ENCODE measurements around the gene ABCB8. TPM values are rescaled to one million over a fixed set of nuclear protein-coding genes. Genes with fewer than 3 reads are reported as not detected.
"Not testable (repeated sequence)": the region's sequence is repeated elsewhere in the genome, so short reads cannot be mapped to it uniquely, and the experiment has no call there.

Gene ABCB8
- total RNA-seq, 1 donor from 2014 or later: 28.3 TPM

- no peaks in the 10 kb centered on the region for H3K27me3 ChIP-seq (ENCODE audit: low read depth)
- intact Hi-C loops (cut with micrococcal nuclease): no loop called here
- H3K4me1 ChIP-seq: peaks cover 22% of the 10 kb centered on the region
- H3K36me3 ChIP-seq: peaks cover 40% of the 10 kb centered on the region
- H3K27ac ChIP-seq (replicated peaks): no peak overlapping the region
- no peak overlapping the region for H3K4me3 ChIP-seq
- H3K9me3 ChIP-seq (replicated peaks): no peaks in the 10 kb centered on the region
- no peak for TF ChIP-seq CTCF (IDR thresholded peaks at IDR 0.05; ENCODE audit: borderline replicate concordance)
- DNase-seq: no peak
Observed at GRCh38 chr7:151040616-151041375, 12.5 kb downstream of the ABCB8 start.

GRCh38 chr7:151043449-151043848 is 15.2 kb downstream of the ABCB8 start:
- peaks cover 19% of the 10 kb centered on the region for H3K4me1 ChIP-seq
- DNase-seq; H3K27ac ChIP-seq (replicated peaks); H3K9me3 ChIP-seq (replicated peaks); intact Hi-C loops (cut with micrococcal nuclease); H3K27me3 ChIP-seq (ENCODE audit: low read depth); H3K4me3 ChIP-seq: not testable (repeated sequence)
- peaks cover 23% of the 10 kb centered on the region for H3K36me3 ChIP-seq

GRCh38 chr7:151043959-151044358 is 15.7 kb downstream of the ABCB8 start:
- intact Hi-C loops (cut with micrococcal nuclease): no loop called here
- H3K36me3 ChIP-seq: peaks cover 23% of the 10 kb centered on the region
- no peak for DNase-seq

GRCh38 chr7:151045262-151045661 is 17.0 kb downstream of the ABCB8 start:
- H3K36me3 ChIP-seq: peaks cover 23% of the 10 kb centered on the region

More at GRCh38 chr7:151043959-151044358, 15.7 kb downstream of the ABCB8 start:
- Histone ChIP-seq H3K9me3 (replicated peaks) (no peaks in the 10 kb centered on the region), H3K4me3 (no peak overlapping the region), H3K4me1 (peaks cover 14% of the 10 kb centered on the region), H3K27ac (replicated peaks) (no peak overlapping the region), H3K27me3 (ENCODE audit: low read depth) (no peaks in the 10 kb centered on the region)
- no peak for TF ChIP-seq CTCF (IDR thresholded peaks at IDR 0.05; ENCODE audit: borderline replicate concordance)

GRCh38 chr7:151045967-151046366 is 17.7 kb downstream of the ABCB8 start:
- TF ChIP-seq CTCF (IDR thresholded peaks at IDR 0.05; ENCODE audit: borderline replicate concordance): no peak
- Histone ChIP-seq H3K4me3 (no peak overlapping the region), H3K36me3 (peaks cover 23% of the 10 kb centered on the region), H3K9me3 (replicated peaks) (no peaks in the 10 kb centered on the region), H3K27me3 (ENCODE audit: low read depth) (peaks cover 8% of the 10 kb centered on the region), H3K27ac (replicated peaks) (no peak overlapping the region), H3K4me1 (peaks cover 3% of the 10 kb centered on the region)
- DNase-seq: no peak
- intact Hi-C loops (cut with micrococcal nuclease): no loop called here

More at GRCh38 chr7:151045262-151045661, 17.0 kb downstream of the ABCB8 start:
- H3K9me3 ChIP-seq (replicated peaks): no peaks in the 10 kb centered on the region
- no peak overlapping the region for H3K4me3 ChIP-seq
- H3K4me1 ChIP-seq: peaks cover under 1% of the 10 kb centered on the region
- no peak for DNase-seq
- TF ChIP-seq CTCF (IDR thresholded peaks at IDR 0.05; ENCODE audit: borderline replicate concordance): no peak
- H3K27ac ChIP-seq (replicated peaks): no peak overlapping the region
- H3K27me3 ChIP-seq (ENCODE audit: low read depth): peaks cover under 1% of the 10 kb centered on the region
- intact Hi-C loops (cut with micrococcal nuclease): no loop called here

All from left ventricle myocardium inferior (tissue), 1 donor.